Ishikawa (cell line): ENCODE data around the gene TM4SF4.
A peak's percentile ranks its signal among the peaks of the same experiment; 100 is the strongest.

Experiments used
- CEBPB ChIP-seq: IDR thresholded peaks from 2 replicates; pipeline ENCODE4 v1.6.1; 2012
- CREB1 ChIP-seq: IDR thresholded peaks from 2 replicates; pipeline ENCODE4 v1.6.1; 2012; ENCODE audit warnings: low read depth
- EGR1 ChIP-seq: IDR thresholded peaks from 2 replicates; pipeline ENCODE4 v1.6.1; 2012
- EP300 ChIP-seq: IDR thresholded peaks from 2 replicates; pipeline ENCODE4 v1.6.1; 2012; ENCODE audit warnings: borderline replicate concordance
- FOXM1 ChIP-seq: IDR thresholded peaks from 2 replicates; pipeline ENCODE4 v1.6.1; 2012; ENCODE audit warnings: low read depth, borderline replicate concordance
- NFIC ChIP-seq: IDR thresholded peaks from 2 replicates; pipeline ENCODE4 v1.6.1; 2012
- RAD21 ChIP-seq: IDR thresholded peaks from 2 replicates; pipeline ENCODE4 v1.6.1; 2012; ENCODE audit warnings: low read depth
- REST ChIP-seq: IDR thresholded peaks from 2 replicates; pipeline ENCODE4 v1.6.1; 2012; ENCODE audit warnings: low read depth, mild to moderate bottlenecking
- TAF1 ChIP-seq: IDR thresholded peaks from 2 replicates; pipeline ENCODE4 v1.6.1; 2012; ENCODE audit warnings: low read depth, mild to moderate bottlenecking
- TCF12 ChIP-seq: IDR thresholded peaks from 2 replicates; pipeline ENCODE4 v1.6.1; 2012; ENCODE audit warnings: low read depth
- TEAD4 ChIP-seq: IDR thresholded peaks from 2 replicates; pipeline ENCODE4 v1.6.1; 2012
- USF1 ChIP-seq: IDR thresholded peaks from 2 replicates; pipeline ENCODE4 v1.6.1; 2012
- YY1 ChIP-seq: IDR thresholded peaks from 2 replicates; pipeline ENCODE4 v1.6.1; 2012; ENCODE audit warnings: low read depth
- ZBTB7A ChIP-seq: IDR thresholded peaks from 2 replicates; pipeline ENCODE4 v1.6.1; 2012; ENCODE audit warnings: low read depth
- TF ChIP-seq, protein P1 (sequence below): IDR thresholded peaks from 2 replicates; pipeline ENCODE4 v1.6.1; 2012

Gene TM4SF4

GRCh38 chr3:149479621-149480325 is 5.3 kb downstream of the TM4SF4 start:
- no peak for TF ChIP-seq EGR1
- no peak for TF ChIP-seq ZBTB7A
- no peak for TF ChIP-seq RAD21
- TF ChIP-seq NFIC: no peak
- TF ChIP-seq FOXM1: no peak
- no peak for TF ChIP-seq EP300
- TF ChIP-seq, protein P1, sequence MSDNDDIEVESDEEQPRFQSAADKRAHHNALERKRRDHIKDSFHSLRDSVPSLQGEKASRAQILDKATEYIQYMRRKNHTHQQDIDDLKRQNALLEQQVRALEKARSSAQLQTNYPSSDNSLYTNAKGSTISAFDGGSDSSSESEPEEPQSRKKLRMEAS: no peak
- no peak for TF ChIP-seq TEAD4
- TF ChIP-seq TCF12: no peak
- no peak for TF ChIP-seq REST
- no peak for TF ChIP-seq CREB1
- TF ChIP-seq USF1: no peak
- TF ChIP-seq YY1: no peak
- TF ChIP-seq CEBPB: no peak
- no peak for TF ChIP-seq TAF1

DNA sequence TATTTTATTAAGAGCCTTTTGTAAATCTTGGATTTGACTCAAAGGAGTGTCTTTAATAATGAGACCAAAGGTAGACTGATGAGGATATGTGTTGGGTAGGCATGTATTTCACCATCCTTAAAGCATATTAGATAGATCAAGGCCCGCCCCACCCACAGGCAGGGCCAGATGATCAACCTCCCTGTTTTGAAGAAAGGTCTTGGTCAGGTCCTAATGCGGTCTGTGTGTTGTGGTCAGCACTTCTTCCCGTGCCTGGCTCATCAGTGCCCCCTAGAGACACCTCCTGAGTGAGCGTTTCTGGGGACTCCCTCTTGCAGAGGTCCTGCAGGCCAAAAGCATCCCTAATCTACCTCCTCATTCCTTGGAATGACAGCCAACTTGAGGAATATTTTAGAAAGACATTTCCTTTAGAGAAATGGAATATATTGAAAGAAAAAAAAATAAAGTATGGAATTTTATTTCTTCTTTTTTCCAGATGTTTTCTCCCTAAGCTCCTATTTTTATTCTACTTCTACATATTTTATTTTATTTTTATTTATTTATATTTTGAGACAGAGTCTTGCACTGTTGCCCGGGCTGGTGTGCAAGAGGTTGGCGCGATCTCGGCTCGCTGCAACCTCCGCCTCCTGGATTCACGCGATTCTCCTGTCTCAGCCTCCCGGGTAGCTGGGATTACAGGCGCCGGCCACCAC is 6.0 kb downstream of the TM4SF4 start:
- TF ChIP-seq CREB1: no peak
- peak; percentile 99 for TF ChIP-seq RAD21

DNA sequence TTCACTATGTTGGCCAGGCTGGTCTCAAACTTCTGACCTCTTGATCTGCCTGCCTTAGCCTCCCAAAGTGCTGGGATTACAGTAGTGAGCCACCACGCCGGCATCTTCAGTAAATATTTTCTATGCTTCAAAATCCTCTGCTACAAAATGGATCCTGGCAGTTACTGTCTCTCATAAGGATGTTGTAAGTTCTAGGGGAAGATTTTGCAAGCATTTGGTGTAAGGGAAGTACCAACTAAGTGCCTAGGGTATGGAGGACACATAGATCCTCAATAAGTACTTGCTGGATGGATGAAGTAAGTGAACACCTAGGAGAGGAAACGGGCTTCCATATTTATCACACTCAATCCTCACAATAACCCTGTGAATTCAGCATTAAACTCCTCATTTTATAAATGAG is 6.6 kb downstream of the TM4SF4 start:
- TF ChIP-seq REST (no peak), RAD21 (no peak), EP300 (no peak), CEBPB (no peak), YY1 (no peak), FOXM1 (no peak), USF1 (no peak), TEAD4 (no peak), TCF12 (no peak), TAF1 (no peak), EGR1 (no peak), NFIC (no peak), ZBTB7A (no peak), CREB1 (no peak)
- TF ChIP-seq, protein P1: no peak

DNA sequence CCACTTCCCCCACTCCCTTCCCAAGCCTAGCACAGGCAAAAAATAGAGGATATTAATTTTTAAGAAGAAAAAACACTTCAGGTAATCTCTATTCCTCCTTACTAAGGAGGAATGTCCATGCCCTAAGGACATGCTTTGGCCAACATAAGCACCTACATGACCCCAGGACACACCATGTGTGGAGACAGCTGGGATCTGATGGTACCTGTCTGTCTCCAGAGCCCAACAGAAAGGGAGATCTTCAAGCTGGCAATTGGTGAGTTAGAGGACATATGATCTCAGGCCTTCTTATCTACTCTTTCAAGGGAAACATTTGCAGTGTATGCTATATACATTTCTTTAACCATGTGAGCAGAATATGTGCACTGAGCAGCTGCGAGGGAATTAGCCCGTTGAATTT is 7.0 kb downstream of the TM4SF4 start:
- TF ChIP-seq CREB1 (no peak), CEBPB (no peak), USF1 (no peak), REST (no peak), FOXM1 (no peak), EGR1 (no peak), TAF1 (no peak), RAD21 (no peak), YY1 (no peak), ZBTB7A (no peak), NFIC (no peak), EP300 (no peak)
- TF ChIP-seq, protein P1: no peak
